ENCODE data around the gene GRAP2.

Gene GRAP2

DNA sequence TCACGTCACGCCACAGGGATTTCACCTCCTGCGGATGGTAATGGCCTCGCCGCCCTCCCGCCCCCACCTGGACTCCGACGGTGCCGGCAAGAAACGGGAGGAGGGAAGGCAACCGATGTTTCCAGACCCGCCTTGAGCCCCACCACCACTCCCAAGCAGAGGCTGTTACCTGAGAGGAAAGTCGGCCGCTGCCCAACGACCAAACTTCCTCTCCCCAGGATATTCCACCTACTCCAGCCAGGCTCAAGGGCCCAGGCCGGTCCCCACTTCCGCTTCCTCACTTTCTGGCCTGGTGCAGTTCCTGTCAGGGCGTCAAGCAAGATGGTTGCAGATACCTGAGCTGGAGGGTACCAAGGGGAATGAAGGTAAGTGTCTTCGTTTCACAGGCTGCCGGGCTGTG, 7.4 kb upstream of the GRAP2 start, which contains the start of gene ENTHD1:
TSS of gene ENTHD1 (minus strand) at position 235 of the 400 bp plus-strand sequence. CDS start 6,012 bp downstream, outside the sequence.
- no peak within 1 kb of the TSS for H3K4me3 ChIP-seq (ENCODE audit: control insufficient read depth, low read depth, low read length)
- no peak for DNase-seq (ENCODE audit: low read depth)
- TF ChIP-seq, protein P1, sequence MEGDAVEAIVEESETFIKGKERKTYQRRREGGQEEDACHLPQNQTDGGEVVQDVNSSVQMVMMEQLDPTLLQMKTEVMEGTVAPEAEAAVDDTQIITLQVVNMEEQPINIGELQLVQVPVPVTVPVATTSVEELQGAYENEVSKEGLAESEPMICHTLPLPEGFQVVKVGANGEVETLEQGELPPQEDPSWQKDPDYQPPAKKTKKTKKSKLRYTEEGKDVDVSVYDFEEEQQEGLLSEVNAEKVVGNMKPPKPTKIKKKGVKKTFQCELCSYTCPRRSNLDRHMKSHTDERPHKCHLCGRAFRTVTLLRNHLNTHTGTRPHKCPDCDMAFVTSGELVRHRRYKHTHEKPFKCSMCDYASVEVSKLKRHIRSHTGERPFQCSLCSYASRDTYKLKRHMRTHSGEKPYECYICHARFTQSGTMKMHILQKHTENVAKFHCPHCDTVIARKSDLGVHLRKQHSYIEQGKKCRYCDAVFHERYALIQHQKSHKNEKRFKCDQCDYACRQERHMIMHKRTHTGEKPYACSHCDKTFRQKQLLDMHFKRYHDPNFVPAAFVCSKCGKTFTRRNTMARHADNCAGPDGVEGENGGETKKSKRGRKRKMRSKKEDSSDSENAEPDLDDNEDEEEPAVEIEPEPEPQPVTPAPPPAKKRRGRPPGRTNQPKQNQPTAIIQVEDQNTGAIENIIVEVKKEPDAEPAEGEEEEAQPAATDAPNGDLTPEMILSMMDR (IDR thresholded peaks at IDR 0.05; ENCODE audit: control insufficient read depth, insufficient read depth, low read depth, low read length, missing control alignments) = no peak

DNA sequence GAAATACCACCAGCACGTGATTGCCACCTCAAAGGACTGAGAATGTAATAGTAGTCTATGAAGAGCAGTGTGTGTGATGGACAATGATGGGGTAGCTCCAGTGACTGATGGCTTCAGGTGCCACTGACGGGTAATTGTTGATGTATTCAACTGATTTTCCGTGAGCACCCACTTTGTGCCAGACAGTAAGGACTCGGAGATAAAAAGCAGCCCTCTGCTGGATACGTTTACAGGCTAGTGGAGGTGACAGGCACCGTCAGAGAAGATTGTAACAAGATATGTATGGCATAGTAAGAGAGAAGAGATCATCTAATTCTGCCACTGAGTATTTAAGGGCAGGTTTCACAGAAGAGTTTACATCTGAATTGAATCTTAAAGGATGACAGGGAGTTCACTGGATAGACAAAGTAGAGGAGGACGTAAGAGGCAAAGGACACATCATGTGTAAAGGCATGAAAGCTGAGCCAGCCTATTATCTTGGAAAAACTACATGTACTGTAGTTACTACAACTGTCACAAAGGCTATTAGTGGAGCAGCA, 6.3 kb upstream of the GRAP2 start:
- TF ChIP-seq, protein P1 (IDR thresholded peaks at IDR 0.05; ENCODE audit: control insufficient read depth, insufficient read depth, low read depth, low read length, missing control alignments) = no peak
- DNase-seq (ENCODE audit: low read depth) = no peak
- no peak overlapping the region for H3K4me3 ChIP-seq (ENCODE audit: control insufficient read depth, low read depth, low read length)

DNA sequence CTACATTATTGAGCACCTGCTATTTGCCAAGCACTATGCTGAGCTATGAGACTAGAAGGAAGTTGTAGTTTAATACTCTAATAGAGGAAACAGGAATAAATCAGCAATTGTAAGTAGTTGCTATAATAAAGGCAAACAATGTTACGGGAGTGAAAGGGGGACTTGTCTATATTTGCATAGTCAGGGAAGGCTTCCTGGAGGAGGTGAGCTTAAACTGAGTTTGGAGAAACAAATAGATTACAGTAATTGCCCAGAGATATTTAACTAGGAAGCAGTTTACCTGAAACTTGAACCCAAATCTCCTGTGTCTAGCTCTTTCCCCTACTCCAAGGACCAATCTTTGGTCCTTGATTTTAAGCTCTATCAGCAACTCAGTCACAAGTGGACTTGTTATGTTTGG, 5.2 kb upstream of the GRAP2 start:
- H3K4me3 ChIP-seq (ENCODE audit: control insufficient read depth, low read depth, low read length) = no peak overlapping the region
- TF ChIP-seq, protein P1 (IDR thresholded peaks at IDR 0.05; ENCODE audit: control insufficient read depth, insufficient read depth, low read depth, low read length, missing control alignments) = no peak
- DNase-seq (ENCODE audit: low read depth) = no peak

DNA sequence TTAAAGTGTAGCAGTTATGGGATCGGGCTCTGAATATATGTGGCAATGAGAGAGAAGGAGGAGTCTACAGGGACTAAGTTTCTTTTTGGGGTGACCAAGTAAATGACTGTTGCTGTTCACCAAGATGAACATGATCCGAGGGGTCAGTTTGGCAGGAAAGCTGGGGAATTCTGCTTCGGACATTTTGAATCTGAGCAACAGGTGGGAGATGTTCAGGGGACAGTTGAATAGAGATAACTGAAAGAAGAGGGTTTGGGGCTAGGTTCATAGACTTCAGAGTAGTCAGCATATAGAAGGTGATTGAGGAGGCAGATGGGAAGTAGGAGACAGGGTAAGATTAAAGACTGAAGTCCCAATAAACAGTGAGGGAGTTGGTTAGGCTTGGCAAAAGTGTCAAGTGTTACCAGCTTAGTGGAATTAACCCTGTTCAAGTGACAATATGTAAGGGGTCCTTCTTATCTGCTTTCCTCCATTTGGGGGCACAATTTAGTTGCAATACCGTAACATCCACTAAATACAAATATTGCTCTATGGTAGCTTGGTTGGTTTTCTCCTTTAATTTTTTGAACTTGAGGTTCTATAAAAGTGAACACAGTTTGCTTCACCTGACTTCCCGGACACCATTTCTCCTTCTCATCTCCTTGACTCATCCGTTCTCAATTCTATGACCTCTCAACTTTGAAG, 4.4 kb upstream of the GRAP2 start:
- TF ChIP-seq, protein P1 (IDR thresholded peaks at IDR 0.05; ENCODE audit: control insufficient read depth, insufficient read depth, low read depth, low read length, missing control alignments) = no peak
- H3K4me3 ChIP-seq (ENCODE audit: control insufficient read depth, low read depth, low read length) = no peak overlapping the region
- DNase-seq (ENCODE audit: low read depth) = no peak

DNA sequence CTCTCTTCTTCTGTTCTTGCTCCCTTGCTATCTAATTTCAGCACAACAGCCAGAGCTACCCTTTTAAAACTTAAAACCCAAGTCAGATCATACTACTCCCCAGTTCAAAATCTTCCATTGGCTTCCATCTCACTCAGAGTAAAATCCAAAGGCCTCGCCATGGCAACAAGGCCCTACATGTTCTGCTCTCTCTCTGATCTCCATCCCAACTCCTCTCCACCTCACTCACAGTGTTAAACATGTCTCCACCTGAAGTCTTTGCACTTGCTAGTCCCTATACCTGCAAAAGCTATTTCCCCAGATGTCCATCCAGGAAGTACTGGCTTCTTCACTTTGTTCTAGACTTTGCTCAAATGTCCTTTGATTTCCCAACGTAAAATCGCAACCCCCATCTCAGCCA, 3.0 kb upstream of the GRAP2 start:
- H3K4me3 ChIP-seq (ENCODE audit: control insufficient read depth, low read depth, low read length) = no peak overlapping the region
- DNase-seq (ENCODE audit: low read depth) = no peak
- TF ChIP-seq, protein P1 (IDR thresholded peaks at IDR 0.05; ENCODE audit: control insufficient read depth, insufficient read depth, low read depth, low read length, missing control alignments) = no peak

DNA sequence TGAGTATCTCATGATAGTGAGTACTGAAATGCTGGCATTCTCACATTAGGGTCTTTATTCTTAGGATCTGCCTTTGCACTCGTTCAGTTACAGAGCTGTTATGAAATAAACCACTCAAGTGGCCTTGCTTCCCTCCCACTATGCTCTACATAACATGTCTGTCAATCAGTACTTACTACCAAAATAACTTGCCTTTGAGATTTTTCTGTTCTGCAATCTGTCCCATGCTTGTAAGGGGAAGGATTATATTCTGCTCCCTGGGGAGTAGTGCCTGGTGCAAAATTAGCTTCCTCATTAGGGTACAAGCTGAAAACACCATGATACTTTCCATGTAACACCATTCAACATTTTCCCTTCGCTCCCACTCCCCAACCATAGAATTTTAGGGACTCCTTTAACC, 1.9 kb upstream of the GRAP2 start:
- DNase-seq (ENCODE audit: low read depth) = no peak
- TF ChIP-seq, protein P1 (IDR thresholded peaks at IDR 0.05; ENCODE audit: control insufficient read depth, insufficient read depth, low read depth, low read length, missing control alignments) = no peak
- H3K4me3 ChIP-seq (ENCODE audit: control insufficient read depth, low read depth, low read length) = no peak overlapping the region

Data from AG09309 (cell line).